Measurements from ENCODE around the gene HOXA7. TPM values are rescaled to one million over a fixed set of nuclear protein-coding genes. Genes with fewer than 3 reads are reported as not detected.

HOXA7 gene
- polyA plus RNA-seq, 1 of the 3 experiments (the other 2 are of a cell fraction), result not detected

- Histone ChIP-seq H3K36me3 (replicated peaks in 1 of 2; ENCODE audit: control insufficient read depth in 1 of 2, insufficient read depth in 2 of 2, low read length in 1 of 2) (no peaks in the 10 kb centered on the region), H3K4me2 (no peak overlapping the region), H3K9me3 (no peaks in the 10 kb centered on the region), H3K4me1 (ENCODE audit: control insufficient read depth in 1 of 2, insufficient read depth in 2 of 2, low read depth in 1 of 2, low read length in 1 of 2) (peaks cover 0 to 3% of the 10 kb centered on the region in 2 experiments; a peak in 1 of 4 replicates), H3K27ac (ENCODE audit: low read depth in 2 of 2, low read length in 1 of 2) (no peak overlapping the region), H3K9ac (no peak overlapping the region), H4K20me1 (ENCODE audit: insufficient read depth) (no peaks in the 10 kb centered on the region), H3F3A (replicated peaks; ENCODE audit: insufficient read depth) (no peaks in the 10 kb centered on the region), H3K4me3 (ENCODE audit: low read depth in 2 of 2, low read length in 1 of 2) (no peak overlapping the region), H3K9me2 (no peaks in the 10 kb centered on the region), H3K79me2 (ENCODE audit: insufficient read depth) (no peaks in the 10 kb centered on the region), H3K27me3 (ENCODE audit: insufficient read depth) (peaks cover 97% of the 10 kb centered on the region), H2AFZ (ENCODE audit: low read depth) (no peak overlapping the region)
- no peak for DNase-seq
- ChIA-PET POLR2A (no interaction called here), CTCF (interaction anchor here (1.1 to 12.3 kb wide), 18 partner anchors 12 to 1286 kb away, joined by 3 to 205 read pairs (median 12); partner anchors contain the start of genes HOXA11, HOXA13, HOXA5 and HOXA7)
- no peak for TF ChIP-seq TAF1 (IDR thresholded peaks at IDR 0.05; ENCODE audit: borderline replicate concordance, low read depth, low read length)
- WGBS (ENCODE audit: low lambda C conversion rate), result 47% methylated on average over 6 of the region's 6 CpGs
Measured at GRCh38 chr7:27178366-27178765, 21.9 kb upstream of the HOXA7 start.

- H4K20me1 ChIP-seq (ENCODE audit: insufficient read depth), result no peaks in the 10 kb centered on the region
- no peak overlapping the region for H3K27ac ChIP-seq (ENCODE audit: low read depth in 2 of 2, low read length in 1 of 2)
- H3K9ac ChIP-seq, result no peak overlapping the region
- H3K9me3 ChIP-seq, result no peaks in the 10 kb centered on the region
- no peaks in the 10 kb centered on the region for H3K79me2 ChIP-seq (ENCODE audit: insufficient read depth)
- 44% methylated on average over 5 of the region's 5 CpGs for WGBS (ENCODE audit: low lambda C conversion rate)
- ChIA-PET CTCF (interaction anchor here (1.0 to 12.3 kb wide), 9 partner anchors 12 to 498 kb away, joined by 3 to 205 read pairs (median 23); partner anchors contain the start of genes HOXA11, HOXA5 and HOXA9), POLR2A (no interaction called here)
- DNase-seq, result no peak
- TF ChIP-seq EZH2phosphoT487 (IDR thresholded peaks at IDR 0.05; ENCODE audit: borderline replicate concordance, low read depth), result no peak
- TF ChIP-seq RXRA (IDR thresholded peaks at IDR 0.05; ENCODE audit: borderline replicate concordance, low read depth), result no peak
- no peak for TF ChIP-seq TCF12 (IDR thresholded peaks at IDR 0.05)
- no peak for TF ChIP-seq MEF2A (IDR thresholded peaks at IDR 0.05; ENCODE audit: borderline replicate concordance, low read depth)
- TF ChIP-seq POLR2AphosphoS5 (IDR thresholded peaks at IDR 0.05; ENCODE audit: low read depth, low read length), result no peak
- no peak for TF ChIP-seq MXI1 (IDR thresholded peaks at IDR 0.05; ENCODE audit: low read depth, low read length)
- TF ChIP-seq REST (IDR thresholded peaks at IDR 0.05; ENCODE audit: low read depth, low read length), result no peak
- H3K4me3 ChIP-seq (ENCODE audit: low read depth in 2 of 2, low read length in 1 of 2), result no peak overlapping the region
- no peaks in the 10 kb centered on the region for H3K36me3 ChIP-seq (replicated peaks in 1 of 2; ENCODE audit: control insufficient read depth in 1 of 2, insufficient read depth in 2 of 2, low read length in 1 of 2)
- peaks cover 0 to 4% of the 10 kb centered on the region in 2 experiments; a peak in 1 of 4 replicates for H3K4me1 ChIP-seq (ENCODE audit: control insufficient read depth in 1 of 2, insufficient read depth in 2 of 2, low read depth in 1 of 2, low read length in 1 of 2)
- peaks cover 97% of the 10 kb centered on the region for H3K27me3 ChIP-seq (ENCODE audit: insufficient read depth)
- no peak overlapping the region for H3K4me2 ChIP-seq
- no peaks in the 10 kb centered on the region for H3F3A ChIP-seq (replicated peaks; ENCODE audit: insufficient read depth)
- H2AFZ ChIP-seq (ENCODE audit: low read depth), result no peak overlapping the region
- no peaks in the 10 kb centered on the region for H3K9me2 ChIP-seq
Measured at GRCh38 chr7:27177795-27178320, 21.4 kb upstream of the HOXA7 start.

Data from SK-N-SH (cell line).